Stimulated activated CD8-positive, alpha-beta memory T cell treated with anti-CD3 and anti-CD28 coated beads, Interleukin-15, amount 100 ng/mL, for 24 hours (primary cell): ENCODE measurements around the gene OR2AG1.
"Not testable (repeated sequence)": the region's sequence is repeated elsewhere in the genome, so short reads cannot be mapped to it uniquely, and the experiment has no call there.

Source experiments
- DNase-seq: peaks from one replicate; pipeline ENCODE4 v3.0.0-alpha.2; 2020; ENCODE audit warnings: low read depth

The OR2AG1 gene

GRCh38 chr11:6794639-6795038 lies 11.8 kb downstream of the OR2AG1 start:
- no peak for DNase-seq

- no peak for DNase-seq
These were observed 16.6 kb downstream of the OR2AG1 start, which contains the start of gene OR6A2 for GRCh38 chr11:6799402-6799801. Gene OR6A2, minus strand, starts transcription at chr11:6799689. Its CDS starts 3,981 bp downstream, at chr11:6795708.

- not testable (repeated sequence) for DNase-seq
These were observed 18.3 kb downstream of the OR2AG1 start for GRCh38 chr11:6801075-6801474.

- DNase-seq = no peak
These were observed 29.7 kb downstream of the OR2AG1 start for GRCh38 chr11:6812390-6813005.

GRCh38 chr11:6813656-6814055 lies 30.8 kb downstream of the OR2AG1 start:
- no peak for DNase-seq

- no peak for DNase-seq
These were observed 34.9 kb downstream of the OR2AG1 start for GRCh38 chr11:6817694-6818093.

- DNase-seq = no peak
These were observed 36.1 kb downstream of the OR2AG1 start for GRCh38 chr11:6818967-6819366.

GRCh38 chr11:6824136-6824823 lies 41.5 kb downstream of the OR2AG1 start:
- no peak for DNase-seq

- DNase-seq = no peak
These were observed 42.5 kb downstream of the OR2AG1 start for GRCh38 chr11:6825231-6825744.

GRCh38 chr11:6828103-6828502 lies 45.3 kb downstream of the OR2AG1 start:
- no peak for DNase-seq

- DNase-seq = no peak
These were observed 50.5 kb downstream of the OR2AG1 start for GRCh38 chr11:6833356-6833755.

- DNase-seq = no peak
These were observed 51.2 kb downstream of the OR2AG1 start for GRCh38 chr11:6834021-6834420.
